ENCODE measurements around the gene PRKG1. TPM values are rescaled to one million over a fixed set of nuclear protein-coding genes. Genes with fewer than 3 reads are reported as not detected.

The PRKG1 gene
- total and polyA plus RNA-seq, 2 of the 8 experiments (the other 6 are each of a cell fraction or from before 2014, with no cell fraction given), result 4.2 to 15.2 TPM

DNA sequence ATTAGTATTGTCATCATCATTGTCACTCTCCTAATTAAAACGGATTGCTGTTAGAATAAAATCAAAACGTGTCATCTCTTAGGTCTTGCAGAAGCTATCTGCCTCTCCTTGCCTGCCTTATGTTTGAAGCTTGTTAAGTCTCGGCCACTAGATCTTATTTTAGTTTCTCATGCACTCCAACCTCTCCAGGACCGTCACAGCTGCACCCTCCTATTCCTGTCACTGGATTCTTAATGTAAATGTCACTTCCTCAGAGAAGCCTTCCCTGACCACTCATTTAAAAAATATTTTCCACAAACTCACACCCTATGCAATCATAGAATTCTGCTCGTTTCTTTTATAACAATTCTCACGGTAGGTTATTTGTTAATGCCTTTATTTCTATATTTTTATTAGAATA is 1135.9 kb downstream of the PRKG1 start:
- Histone ChIP-seq H3K4me3 (ENCODE audit: extremely low read depth in 1 of 4, insufficient read depth in 2 of 4, low read depth in 3 of 4, low read length in 4 of 4) (no peak overlapping the region), H3K4me2 (ENCODE audit: insufficient read depth in 1 of 2, low read depth in 2 of 2, low read length in 2 of 2) (no peak overlapping the region), H3K79me2 (ENCODE audit: control insufficient read depth in 1 of 2, insufficient read depth in 2 of 2, low read length in 2 of 2) (no peaks in the 10 kb centered on the region), H3K23ac (ENCODE audit: insufficient read length) (no peak overlapping the region), H3K4me1 (replicated peaks in 1 of 4; ENCODE audit: control insufficient read depth in 3 of 4, insufficient read depth in 4 of 4, low read length in 3 of 4) (peaks cover 0 to 14% (median 10%) of the 10 kb centered on the region in 4 experiments; a peak in 6 of 7 replicates), H3K18ac (ENCODE audit: extremely low read depth, low read length) (no peak overlapping the region), H3K36me3 (ENCODE audit: control insufficient read depth in 2 of 4, insufficient read depth in 4 of 4, low read length in 3 of 4) (no peaks in the 10 kb centered on the region), H3K9me3 (ENCODE audit: insufficient read depth in 2 of 2, low read depth in 1 of 2, low read length in 1 of 2) (no peaks in the 10 kb centered on the region), H3K56ac (replicated peaks; ENCODE audit: insufficient read length, low read depth, low read length) (no peak overlapping the region), H3K4ac (replicated peaks; ENCODE audit: insufficient read length, low read depth, low read length) (no peak overlapping the region), H3K14ac (ENCODE audit: insufficient read length) (no peak overlapping the region), H4K91ac (replicated peaks; ENCODE audit: insufficient read length, low read length) (no peak overlapping the region), H2BK15ac (ENCODE audit: low read length) (no peak overlapping the region), H3K9ac (replicated peaks in 1 of 4; ENCODE audit: extremely low read depth in 1 of 4, low read depth in 3 of 4, low read length in 3 of 4) (no peak overlapping the region), H3K79me1 (ENCODE audit: low read depth, low read length) (no peaks in the 10 kb centered on the region), H2AK5ac (ENCODE audit: low read depth, low read length) (no peak overlapping the region), H3K23me2 (ENCODE audit: low read depth, low read length) (no peaks in the 10 kb centered on the region), H4K8ac (ENCODE audit: extremely low read depth, insufficient read depth, low read length) (no peak overlapping the region), H4K5ac (ENCODE audit: insufficient read length, low read depth, low read length) (no peak overlapping the region), H4K20me1 (replicated peaks in 1 of 2; ENCODE audit: control insufficient read depth in 1 of 2, insufficient read depth in 2 of 2, low read length in 2 of 2) (no peaks in the 10 kb centered on the region), H2BK12ac (ENCODE audit: low read depth, low read length) (no peak overlapping the region), H2BK120ac (replicated peaks; ENCODE audit: low read depth, low read length) (no peak overlapping the region), H3K27me3 (replicated peaks in 1 of 4; ENCODE audit: control insufficient read depth in 3 of 4, extremely low read depth in 1 of 4, insufficient read depth in 3 of 4, low read length in 3 of 4) (no peaks in the 10 kb centered on the region), H2BK20ac (ENCODE audit: low read length) (no peak overlapping the region), H2AFZ (ENCODE audit: low read length) (no peak overlapping the region), H2BK5ac (ENCODE audit: low read depth, low read length) (no peak overlapping the region), H3K27ac (ENCODE audit: low read depth, low read length) (no peak overlapping the region)
- WGBS, 2 experiments (ENCODE audit: extremely low coverage in 1 of 2, insufficient coverage in 1 of 2, insufficient read length in 1 of 2, insufficient replicate concordance in 2 of 2, low coverage in 1 of 2, low lambda C conversion rate in 2 of 2, missing lambda C conversion rate in 1 of 2), result 81% methylated on average over 6 of the region's 6 CpGs; no CpG with 5 or more reads in 1 of the 2 experiments
- FAIRE-seq (no peak), DNase-seq (ENCODE audit: low read depth in 1 of 2, low spot score in 2 of 2) (no peak)
- CTCF ChIA-PET (ENCODE audit: partially characterized antibody), result no interaction called here
- POLR2A ChIA-PET (ENCODE audit: partially characterized antibody), result interaction anchor here (0.6 to 1.9 kb wide), 2 partner anchors 13 to 181 kb away, joined by 3 to 7 read pairs; no protein-coding TSS in a partner anchor
- TF ChIP-seq TEAD4 (IDR thresholded peaks at IDR 0.05; ENCODE audit: low read depth, low read length) (no peak), SAP30 (IDR thresholded peaks at IDR 0.05; ENCODE audit: insufficient read depth, insufficient replicate concordance, low read length) (no peak), JUND (IDR thresholded peaks at IDR 0.05; ENCODE audit: low read length) (no peak), KDM4A (IDR thresholded peaks at IDR 0.05; ENCODE audit: low read depth, low read length, severe bottlenecking) (no peak), BCL11A (IDR thresholded peaks at IDR 0.05; ENCODE audit: low read depth in 2 of 2, low read length in 2 of 2) (no peak), SIN3A (conservative IDR thresholded peaks at IDR 0.05 in 1 of 2, IDR thresholded peaks at IDR 0.05 in 1 of 2; ENCODE audit: low read depth in 1 of 2, low read length in 2 of 2) (no peak), MAFK (IDR thresholded peaks at IDR 0.05; ENCODE audit: low read depth, low read length) (no peak), CBX5 (IDR thresholded peaks at IDR 0.05; ENCODE audit: low read depth, low read length) (no peak)
- TF ChIP-seq, protein P1, sequence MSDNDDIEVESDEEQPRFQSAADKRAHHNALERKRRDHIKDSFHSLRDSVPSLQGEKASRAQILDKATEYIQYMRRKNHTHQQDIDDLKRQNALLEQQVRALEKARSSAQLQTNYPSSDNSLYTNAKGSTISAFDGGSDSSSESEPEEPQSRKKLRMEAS (IDR thresholded peaks at IDR 0.05), result no peak
- TF ChIP-seq, protein P2, sequence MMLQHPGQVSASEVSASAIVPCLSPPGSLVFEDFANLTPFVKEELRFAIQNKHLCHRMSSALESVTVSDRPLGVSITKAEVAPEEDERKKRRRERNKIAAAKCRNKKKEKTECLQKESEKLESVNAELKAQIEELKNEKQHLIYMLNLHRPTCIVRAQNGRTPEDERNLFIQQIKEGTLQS (IDR thresholded peaks at IDR 0.05; ENCODE audit: insufficient read depth, low read depth, low read length), result no peak
- TF ChIP-seq, protein P3, sequence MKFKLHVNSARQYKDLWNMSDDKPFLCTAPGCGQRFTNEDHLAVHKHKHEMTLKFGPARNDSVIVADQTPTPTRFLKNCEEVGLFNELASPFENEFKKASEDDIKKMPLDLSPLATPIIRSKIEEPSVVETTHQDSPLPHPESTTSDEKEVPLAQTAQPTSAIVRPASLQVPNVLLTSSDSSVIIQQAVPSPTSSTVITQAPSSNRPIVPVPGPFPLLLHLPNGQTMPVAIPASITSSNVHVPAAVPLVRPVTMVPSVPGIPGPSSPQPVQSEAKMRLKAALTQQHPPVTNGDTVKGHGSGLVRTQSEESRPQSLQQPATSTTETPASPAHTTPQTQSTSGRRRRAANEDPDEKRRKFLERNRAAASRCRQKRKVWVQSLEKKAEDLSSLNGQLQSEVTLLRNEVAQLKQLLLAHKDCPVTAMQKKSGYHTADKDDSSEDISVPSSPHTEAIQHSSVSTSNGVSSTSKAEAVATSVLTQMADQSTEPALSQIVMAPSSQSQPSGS (IDR thresholded peaks at IDR 0.05; ENCODE audit: low read length), result no peak

Data from H1 (cell line).